SH-SY5Y (cell line): ENCODE measurements around the gene PTGER3.

Source experiments
- GATA2 ChIP-seq: IDR thresholded peaks from 2 replicates; pipeline ENCODE4 v1.6.1; 2011; ENCODE audit warnings: mild to moderate bottlenecking, low read depth, low read length
- GATA3 ChIP-seq: IDR thresholded peaks from 2 replicates; pipeline ENCODE4 v1.6.1; 2011; ENCODE audit warnings: low read depth, mild to moderate bottlenecking, low read length, moderate library complexity

DNA sequence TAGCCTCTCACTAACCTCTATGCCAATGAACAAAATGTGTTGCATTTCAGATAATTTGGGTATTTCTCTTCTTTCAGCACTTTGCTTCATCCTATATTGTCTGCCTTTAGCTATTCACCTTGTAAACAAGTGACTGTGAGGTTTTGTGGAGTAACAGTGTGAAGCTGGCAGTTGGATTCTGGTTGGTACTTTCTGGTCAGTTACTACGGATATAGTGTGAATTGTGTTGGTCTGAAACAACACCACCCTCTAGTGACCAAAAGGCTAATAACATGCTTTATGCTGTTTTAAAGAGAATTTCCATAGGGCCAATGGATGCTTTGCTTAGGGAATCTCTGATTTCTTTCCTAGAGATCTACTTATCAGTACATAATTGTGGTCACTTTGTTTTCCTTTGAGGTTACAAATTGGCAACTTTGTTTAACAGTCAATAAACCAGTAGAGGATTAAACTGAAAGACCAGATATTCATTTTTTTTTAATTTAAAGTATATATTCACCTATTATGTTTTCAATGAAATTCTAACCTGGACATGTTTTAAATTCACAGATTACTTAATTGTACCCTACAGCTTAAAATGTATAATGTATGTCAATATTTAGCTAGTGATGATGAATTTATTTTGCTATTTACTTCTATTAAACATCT lies 2.5 kb upstream of the PTGER3 start:
- TF ChIP-seq GATA2 (no peak), GATA3 (no peak)
